ENCODE data around the gene SHANK1. TPM values are rescaled to one million over a fixed set of nuclear protein-coding genes. Genes with fewer than 3 reads are reported as not detected.

The SHANK1 gene
- total and polyA plus RNA-seq, 2 donors from 2014 or later: 0.24 to 0.35 TPM

DNA sequence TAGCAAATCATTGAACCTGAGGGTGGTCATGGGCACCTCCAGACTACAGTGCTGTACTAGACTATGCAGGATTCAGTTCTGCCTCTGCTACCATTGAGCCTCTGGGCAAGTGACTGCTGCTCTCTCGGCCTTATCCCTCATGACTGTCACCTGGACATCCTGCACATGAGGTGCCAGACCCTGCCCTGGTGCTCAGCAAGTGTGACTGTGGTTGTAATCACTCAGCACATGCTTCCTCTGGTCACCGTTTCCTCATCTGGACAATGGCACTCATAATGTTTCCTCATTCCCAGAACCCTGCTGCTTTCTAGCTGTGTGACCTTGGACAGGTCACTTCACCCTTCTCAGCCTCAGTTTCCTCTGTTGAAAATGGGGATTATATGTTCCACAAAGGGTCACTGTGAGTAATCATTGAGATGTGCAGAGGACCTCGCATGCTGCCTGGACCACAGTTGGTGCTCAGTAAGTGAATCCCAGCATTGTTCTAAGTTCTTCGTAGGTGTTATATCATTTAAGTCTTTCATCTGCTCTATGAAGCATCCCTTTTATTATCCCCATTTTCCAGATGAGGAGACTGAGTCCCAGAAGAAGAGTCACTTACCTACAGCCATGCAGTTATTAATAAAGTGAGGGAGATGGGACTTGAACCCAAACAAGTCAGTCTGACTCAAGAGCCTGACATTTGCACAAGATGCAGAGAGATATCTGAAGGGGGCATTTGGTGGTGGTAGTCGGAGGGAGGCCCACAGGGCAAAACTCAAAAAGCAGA is 83.1 kb downstream of the SHANK1 start:
- Histone ChIP-seq H3K9ac (ENCODE audit: low read length in 3 of 3) (no peak overlapping the region), H3K4me3 (ENCODE audit: low read length in 3 of 3) (no peak overlapping the region), H3K36me3 (ENCODE audit: control insufficient read depth in 2 of 3, insufficient read depth in 3 of 3, low read length in 3 of 3) (no peaks in the 10 kb centered on the region), H3K27ac (ENCODE audit: low read depth in 2 of 2, low read length in 2 of 2) (no peak overlapping the region), H3K9me3 (ENCODE audit: control insufficient read depth in 2 of 3, insufficient read depth in 1 of 3, low read length in 3 of 3) (peaks cover 0 to 19% (median 6%) of the 10 kb centered on the region in 3 donors), H3K27me3 (ENCODE audit: control insufficient read depth, insufficient read depth, low read length) (peaks cover 3% of the 10 kb centered on the region), H3K4me1 (ENCODE audit: control insufficient read depth in 2 of 3, insufficient read depth in 2 of 3, low read depth in 1 of 3, low read length in 3 of 3) (no peaks in the 10 kb centered on the region)
- DNase-seq: no peak
- FAIRE-seq: no peak
- TF ChIP-seq, protein P1, sequence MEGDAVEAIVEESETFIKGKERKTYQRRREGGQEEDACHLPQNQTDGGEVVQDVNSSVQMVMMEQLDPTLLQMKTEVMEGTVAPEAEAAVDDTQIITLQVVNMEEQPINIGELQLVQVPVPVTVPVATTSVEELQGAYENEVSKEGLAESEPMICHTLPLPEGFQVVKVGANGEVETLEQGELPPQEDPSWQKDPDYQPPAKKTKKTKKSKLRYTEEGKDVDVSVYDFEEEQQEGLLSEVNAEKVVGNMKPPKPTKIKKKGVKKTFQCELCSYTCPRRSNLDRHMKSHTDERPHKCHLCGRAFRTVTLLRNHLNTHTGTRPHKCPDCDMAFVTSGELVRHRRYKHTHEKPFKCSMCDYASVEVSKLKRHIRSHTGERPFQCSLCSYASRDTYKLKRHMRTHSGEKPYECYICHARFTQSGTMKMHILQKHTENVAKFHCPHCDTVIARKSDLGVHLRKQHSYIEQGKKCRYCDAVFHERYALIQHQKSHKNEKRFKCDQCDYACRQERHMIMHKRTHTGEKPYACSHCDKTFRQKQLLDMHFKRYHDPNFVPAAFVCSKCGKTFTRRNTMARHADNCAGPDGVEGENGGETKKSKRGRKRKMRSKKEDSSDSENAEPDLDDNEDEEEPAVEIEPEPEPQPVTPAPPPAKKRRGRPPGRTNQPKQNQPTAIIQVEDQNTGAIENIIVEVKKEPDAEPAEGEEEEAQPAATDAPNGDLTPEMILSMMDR (IDR thresholded peaks at IDR 0.05; ENCODE audit: borderline replicate concordance, extremely low read depth, insufficient read depth): no peak
- intact Hi-C loops (cut with DNase I): no loop called here

DNA sequence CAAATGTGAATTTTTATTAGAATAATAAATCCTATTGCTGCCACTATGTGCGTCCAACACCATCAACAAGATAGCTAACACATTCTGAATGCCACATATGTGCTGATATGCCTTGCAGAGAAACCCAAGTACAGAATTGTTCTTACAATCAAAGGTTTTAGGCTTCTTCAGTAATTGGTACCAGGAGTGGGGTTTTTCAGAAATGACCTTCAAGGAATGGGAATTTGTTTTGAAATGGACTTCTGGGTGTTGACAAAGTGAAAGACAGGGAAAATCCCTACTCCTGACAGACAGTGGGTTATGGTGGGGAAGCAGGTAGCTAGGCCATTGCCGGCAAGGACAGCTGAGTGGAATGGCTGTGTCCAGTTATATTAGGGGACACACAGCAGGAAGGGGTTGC is 85.6 kb downstream of the SHANK1 start:
- H3K9me3 ChIP-seq (ENCODE audit: control insufficient read depth in 2 of 3, insufficient read depth in 1 of 3, low read length in 3 of 3): peaks cover 0 to 19% (median 6%) of the 10 kb centered on the region in 3 donors
- H3K4me3 ChIP-seq (ENCODE audit: low read length in 3 of 3): no peak overlapping the region
- H3K9ac ChIP-seq (ENCODE audit: low read length in 3 of 3): no peak overlapping the region
- TF ChIP-seq, protein P1 (IDR thresholded peaks at IDR 0.05; ENCODE audit: borderline replicate concordance, extremely low read depth, insufficient read depth): no peak
- peaks cover 3% of the 10 kb centered on the region for H3K27me3 ChIP-seq (ENCODE audit: control insufficient read depth, insufficient read depth, low read length)
- no peaks in the 10 kb centered on the region for H3K36me3 ChIP-seq (ENCODE audit: control insufficient read depth in 2 of 3, insufficient read depth in 3 of 3, low read length in 3 of 3)
- no peak overlapping the region for H3K27ac ChIP-seq (ENCODE audit: low read depth in 2 of 2, low read length in 2 of 2)
- intact Hi-C loops (cut with DNase I): no loop called here
- FAIRE-seq (no peak), DNase-seq (no peak)
- H3K4me1 ChIP-seq (ENCODE audit: control insufficient read depth in 2 of 3, insufficient read depth in 2 of 3, low read depth in 1 of 3, low read length in 3 of 3): no peaks in the 10 kb centered on the region

DNA sequence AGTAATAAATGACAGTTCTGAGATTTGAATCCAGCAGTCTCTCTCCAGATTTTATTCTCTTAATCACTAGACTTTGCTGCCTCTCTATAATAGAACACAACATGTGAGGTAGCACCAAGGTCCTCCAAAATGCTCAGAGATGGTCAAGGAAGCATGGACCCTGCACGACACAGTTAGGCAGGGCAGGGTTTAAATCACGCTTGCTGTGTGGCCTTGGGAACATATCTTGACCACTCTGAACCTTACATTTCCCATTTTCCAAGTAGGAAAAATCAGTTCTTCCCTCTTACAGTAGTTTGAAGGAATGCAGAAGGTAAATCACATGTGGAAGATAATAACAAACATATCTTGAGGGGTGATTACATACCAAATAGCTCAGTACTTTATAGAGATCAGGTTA is 86.2 kb downstream of the SHANK1 start:
- no peak overlapping the region for H3K27ac ChIP-seq (ENCODE audit: low read depth in 2 of 2, low read length in 2 of 2)
- FAIRE-seq: no peak

More for the DNA sequence above, 86.2 kb downstream of the SHANK1 start:
- H3K4me3 ChIP-seq (ENCODE audit: low read length in 3 of 3): no peak overlapping the region
- DNase-seq: no peak
- TF ChIP-seq, protein P1 (IDR thresholded peaks at IDR 0.05; ENCODE audit: borderline replicate concordance, extremely low read depth, insufficient read depth): no peak
- H3K27me3 ChIP-seq (ENCODE audit: control insufficient read depth, insufficient read depth, low read length): peaks cover 3% of the 10 kb centered on the region
- no peak overlapping the region for H3K9ac ChIP-seq (ENCODE audit: low read length in 3 of 3)
- intact Hi-C loops (cut with DNase I): no loop called here
- H3K36me3 ChIP-seq (ENCODE audit: control insufficient read depth in 2 of 3, insufficient read depth in 3 of 3, low read length in 3 of 3): no peaks in the 10 kb centered on the region
- peaks cover 0 to 19% (median 6%) of the 10 kb centered on the region in 3 donors for H3K9me3 ChIP-seq (ENCODE audit: control insufficient read depth in 2 of 3, insufficient read depth in 1 of 3, low read length in 3 of 3)
- H3K4me1 ChIP-seq (ENCODE audit: control insufficient read depth in 2 of 3, insufficient read depth in 2 of 3, low read depth in 1 of 3, low read length in 3 of 3): no peaks in the 10 kb centered on the region
